ENCODE results near the gene IGF2BP2.

The IGF2BP2 gene

GRCh38 chr3:185631108-185631507 is 193.7 kb downstream of the IGF2BP2 start:
- DNase-seq: no peak

- DNase-seq: no peak
Observed at GRCh38 chr3:185630182-185630622, 194.6 kb downstream of the IGF2BP2 start.

- no peak for DNase-seq
Observed at GRCh38 chr3:185629554-185630181, 195.2 kb downstream of the IGF2BP2 start.

- no peak for DNase-seq
Observed at GRCh38 chr3:185625784-185626183, 199.1 kb downstream of the IGF2BP2 start.

DNA sequence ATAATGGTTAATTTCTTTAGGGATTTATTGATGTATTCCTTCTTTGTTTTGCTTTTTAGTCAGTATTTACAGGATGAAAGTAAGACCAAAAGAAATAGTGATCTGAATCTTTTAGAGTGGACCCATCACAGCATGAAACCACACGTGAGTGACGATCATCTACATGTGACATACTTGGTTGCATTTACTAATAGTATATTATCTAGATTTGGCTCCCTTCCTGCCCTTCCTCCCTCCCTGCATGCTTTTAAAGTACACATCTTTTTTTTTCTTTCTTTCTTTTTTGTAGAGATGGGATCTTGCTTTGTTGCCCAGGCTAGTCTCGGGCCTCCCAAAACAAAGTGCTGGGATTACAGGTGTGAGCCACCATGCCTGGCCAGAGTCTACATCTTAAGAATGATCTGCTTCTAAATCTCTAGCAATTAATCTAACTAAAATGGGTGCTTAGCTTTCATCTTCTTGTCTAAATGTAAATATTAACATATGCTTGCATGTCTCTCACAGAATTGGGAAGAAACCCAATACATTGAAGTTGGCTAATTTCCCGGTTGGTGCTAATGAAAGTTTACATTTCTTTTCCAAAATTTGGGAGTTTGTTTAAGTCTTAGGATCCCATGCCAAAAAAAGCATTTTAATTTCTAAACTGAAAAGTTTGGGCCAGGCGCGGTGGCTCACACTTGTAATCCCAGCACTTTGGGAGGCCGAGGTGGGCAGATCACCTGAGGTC is 200.7 kb downstream of the IGF2BP2 start:
- DNase-seq: no peak

DNA sequence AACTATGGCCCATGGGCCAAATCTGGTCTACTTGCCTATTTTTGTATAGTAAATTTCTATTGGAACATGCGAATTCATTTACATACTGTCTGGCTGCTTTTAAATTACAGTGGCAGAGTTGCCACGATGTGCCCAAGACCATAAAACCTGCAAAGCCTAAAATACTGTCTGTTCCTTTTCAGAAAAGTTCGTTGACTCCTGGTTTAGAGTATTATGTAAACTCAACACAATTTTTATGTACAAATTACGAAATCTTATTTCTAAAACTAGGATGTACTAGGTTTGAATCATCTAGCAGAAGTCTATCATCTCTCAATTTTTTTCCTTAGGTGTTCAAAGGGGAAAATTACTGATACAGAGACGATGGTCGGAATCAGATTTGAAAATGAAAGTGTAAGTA is 211.8 kb downstream of the IGF2BP2 start:
- DNase-seq: no peak

DNA sequence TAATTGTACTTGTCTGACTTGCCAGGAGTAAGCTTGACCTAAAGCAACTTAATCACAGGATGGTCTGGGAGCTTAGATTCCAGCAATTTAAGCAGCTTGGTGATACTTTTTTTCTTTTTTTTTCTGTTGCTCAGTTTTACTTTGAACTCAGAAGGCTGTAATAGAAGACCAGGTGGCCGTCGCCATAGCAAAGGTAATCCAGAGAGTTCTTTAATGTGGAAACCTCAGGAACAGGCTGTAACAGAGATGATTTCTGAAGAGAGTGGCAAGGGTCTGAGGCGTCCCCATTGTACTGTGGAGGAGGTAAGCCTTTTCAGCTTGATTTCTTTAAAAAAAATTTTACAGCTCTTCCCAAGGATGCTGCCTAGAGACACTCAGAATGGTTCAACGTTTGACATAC is 218.6 kb downstream of the IGF2BP2 start:
- peak; percentile 15 for DNase-seq

DNA sequence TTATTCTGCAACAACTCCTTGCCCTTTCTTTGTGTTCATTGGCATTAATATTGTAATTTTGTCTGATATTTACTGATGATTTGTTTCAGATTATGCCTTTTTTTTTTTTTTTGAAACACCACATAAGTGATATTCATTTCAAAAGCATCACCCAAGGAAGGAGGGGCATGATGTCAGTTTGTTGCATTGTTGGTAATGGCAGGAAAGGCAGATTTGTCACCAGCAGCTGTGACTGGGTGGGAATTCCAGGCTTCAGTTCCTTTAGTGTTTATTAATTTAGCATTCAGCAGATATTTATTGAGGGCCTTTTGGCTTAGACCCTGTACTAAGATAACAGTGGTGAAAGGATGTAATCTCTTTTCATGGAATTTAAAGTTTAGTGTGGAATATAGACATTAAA is 219.3 kb downstream of the IGF2BP2 start:
- DNase-seq: no peak

GRCh38 chr3:185595526-185595925 is 229.3 kb downstream of the IGF2BP2 start:
- DNase-seq: no peak

- DNase-seq: no peak
Observed at GRCh38 chr3:185594073-185594472, 230.8 kb downstream of the IGF2BP2 start.
